Sigmoid colon (tissue), 4 donors: ENCODE results near the gene THAP6.

Experiments used
- CTCF ChIP-seq, 4 experiments: fragments of 450-650 bp in 3 of 4; fragments of 200-600 bp in 1 of 4; IDR thresholded peaks; one replicate each; pipeline ENCODE4 v1.5.1; 2016 to 2019; ENCODE audit warnings: antibody characterized with exemption in 4 of 4, mild to moderate bottlenecking in 3 of 4, moderate library complexity in 2 of 4
- EP300 ChIP-seq, 4 donors: sonication (generic); formaldehyde crosslinking; IDR thresholded peaks; one replicate each; pipeline ENCODE4 v1.6.1; 2017; ENCODE audit warnings: antibody characterized with exemption in 4 of 4
- POLR2A ChIP-seq, 2 donors: fragments of 450-650 bp; IDR thresholded peaks; one replicate each; pipeline ENCODE4 v1.6.1; 2016; ENCODE audit warnings: antibody characterized with exemption in 2 of 2, mild to moderate bottlenecking in 2 of 2, moderate library complexity in 2 of 2
- POLR2AphosphoS5 ChIP-seq, 4 donors: sonication (generic); formaldehyde crosslinking; IDR thresholded peaks; one replicate each; pipeline ENCODE4 v1.6.1; 2017; ENCODE audit warnings: antibody characterized with exemption in 4 of 4

GRCh38 chr4:75514949-75515612 is 808 bp downstream of the THAP6 start:
- TF ChIP-seq CTCF (IDR thresholded peaks at IDR 0.05) (no peak), POLR2AphosphoS5 (IDR thresholded peaks at IDR 0.05) (no peak), POLR2A (IDR thresholded peaks at IDR 0.05) (no peak), EP300 (IDR thresholded peaks at IDR 0.05) (no peak)
